Thyroid gland (tissue), 4 donors: ENCODE results near the gene SF3B2.

Experiments used
- CTCF ChIP-seq, 6 experiments: fragments of 200-600 bp in 3 of 6; fragments of 450-650 bp in 3 of 6; sonication (generic) in 3 of 6; IDR thresholded peaks; one replicate each; pipeline ENCODE4 v1.5.1; 2016 to 2019; ENCODE audit warnings: antibody characterized with exemption in 6 of 6, mild to moderate bottlenecking in 2 of 6, inconsistent platforms in 1 of 6, moderate library complexity in 1 of 6
- POLR2A ChIP-seq, 2 donors: fragments of 450-650 bp; IDR thresholded peaks; one replicate each; pipeline ENCODE4 v1.6.1; 2017; ENCODE audit warnings: antibody characterized with exemption in 2 of 2, mild to moderate bottlenecking in 2 of 2, moderate library complexity in 1 of 2

- no peak for TF ChIP-seq CTCF (IDR thresholded peaks at IDR 0.05)
- TF ChIP-seq POLR2A (IDR thresholded peaks at IDR 0.05): no peak
These were observed 59.9 kb downstream of the SF3B2 start for GRCh38 chr11:66112041-66112491.
